ENCODE results near the gene UMAD1.

Gene UMAD1

GRCh38 chr7:7830122-7830878 is 189.7 kb downstream of the UMAD1 start:
- DNase-seq (ENCODE audit: low spot score), result no peak

GRCh38 chr7:7832518-7832917 is 192.0 kb downstream of the UMAD1 start:
- DNase-seq (ENCODE audit: low spot score), result no peak

DNA sequence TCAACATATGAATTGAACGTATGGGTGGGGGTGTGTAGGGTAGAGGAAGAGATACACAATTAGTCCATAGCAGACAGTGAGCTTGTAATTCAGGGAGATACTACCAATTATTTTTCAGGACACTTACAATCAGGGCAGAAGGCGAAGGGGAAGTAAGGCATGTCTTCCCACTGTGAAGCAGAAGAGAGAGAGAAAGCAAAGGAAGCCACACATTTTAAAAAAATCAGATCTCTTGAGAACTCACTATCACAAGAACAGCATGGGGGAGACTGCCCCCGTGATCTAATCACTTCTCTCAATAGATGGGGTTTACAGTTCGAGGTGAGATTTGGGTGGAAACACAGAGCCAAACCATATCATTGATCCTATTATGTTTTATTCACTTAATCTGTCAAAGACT is 194.2 kb downstream of the UMAD1 start:
- DNase-seq (ENCODE audit: low spot score), result peak; percentile 25

- DNase-seq (ENCODE audit: low spot score), result no peak
Observed at GRCh38 chr7:7841027-7841426, 200.5 kb downstream of the UMAD1 start.

- no peak for DNase-seq (ENCODE audit: low spot score)
Observed at GRCh38 chr7:7843240-7843639, 202.7 kb downstream of the UMAD1 start.

- no peak for DNase-seq (ENCODE audit: low spot score)
Observed at GRCh38 chr7:7843972-7844371, 203.4 kb downstream of the UMAD1 start.

DNA sequence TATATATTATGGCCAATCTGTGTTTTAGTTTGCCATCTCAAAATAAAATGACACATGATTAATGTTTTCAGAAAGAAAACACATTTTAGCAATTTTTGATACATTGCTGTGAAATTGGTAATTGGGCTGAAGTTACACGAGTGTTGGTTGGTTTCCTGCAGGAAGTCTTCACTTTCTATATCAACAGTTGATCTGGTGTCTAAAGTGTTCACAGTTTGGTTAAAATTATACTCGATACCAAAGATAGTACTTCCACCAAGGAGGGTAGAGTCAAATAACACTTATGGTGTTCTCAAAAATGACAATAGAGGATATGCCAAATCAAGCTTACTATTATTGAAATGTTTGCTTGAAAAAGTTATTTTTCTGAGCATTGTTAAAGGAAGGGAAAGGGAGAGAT is 207.7 kb downstream of the UMAD1 start:
- DNase-seq (ENCODE audit: low spot score), result no peak

- DNase-seq (ENCODE audit: low spot score), result no peak
Observed at GRCh38 chr7:7848892-7849291, 208.3 kb downstream of the UMAD1 start.

DNA sequence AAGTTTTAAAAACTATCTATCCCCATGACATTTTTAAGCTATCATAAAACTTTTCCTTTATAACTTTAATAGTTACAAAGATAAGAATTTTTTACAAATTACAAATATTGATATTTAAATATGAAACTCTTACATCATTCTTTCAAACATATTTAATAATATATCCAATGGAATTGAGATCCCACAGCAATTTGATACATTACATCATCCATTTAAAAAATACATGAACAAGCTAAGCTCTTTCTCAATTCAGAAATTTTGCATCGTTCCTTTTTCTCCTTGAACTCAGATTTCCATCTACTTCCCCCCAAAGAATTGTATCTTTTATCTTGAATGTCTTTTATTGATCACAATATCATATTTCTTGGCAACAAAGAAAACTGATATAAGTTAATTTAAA is 209.6 kb downstream of the UMAD1 start:
- DNase-seq (ENCODE audit: low spot score), result no peak

DNA sequence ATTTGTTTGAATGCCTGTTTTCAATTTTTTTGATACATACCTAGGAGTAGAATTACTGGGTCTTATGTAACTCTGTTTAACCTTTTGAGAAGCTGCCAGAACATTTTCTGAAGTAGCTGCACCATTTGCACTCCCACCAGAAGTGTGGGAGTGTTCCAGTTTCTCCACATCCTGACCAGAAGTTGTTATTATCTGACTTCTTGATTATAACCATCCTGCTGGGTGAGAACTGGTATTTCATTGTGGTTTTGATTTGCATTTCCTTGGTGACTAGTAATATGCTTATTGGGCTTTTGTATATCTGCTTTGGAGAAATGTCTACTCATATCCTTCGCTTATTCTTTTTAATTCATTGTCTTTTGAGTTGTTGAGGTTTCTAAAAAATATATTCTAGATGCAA is 210.8 kb downstream of the UMAD1 start:
- no peak for DNase-seq (ENCODE audit: low spot score)

DNA sequence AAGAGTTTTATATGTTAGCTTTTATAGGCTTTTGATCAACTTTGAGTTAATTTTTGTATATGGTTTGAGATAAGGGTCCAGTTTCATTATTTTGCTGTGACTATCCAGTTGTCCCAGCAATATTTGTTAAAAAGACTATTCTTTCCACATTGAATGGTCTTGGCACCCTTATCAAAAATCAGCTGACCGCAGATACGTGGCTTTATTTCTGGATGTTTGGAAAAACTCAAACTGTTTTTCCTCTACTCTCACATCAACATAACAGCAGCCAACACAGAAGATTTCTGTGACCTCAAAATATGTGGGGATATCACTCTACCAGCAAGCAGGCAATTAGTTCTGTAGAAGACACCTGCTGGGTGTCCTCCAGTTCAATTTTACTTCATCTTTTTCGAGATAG is 211.4 kb downstream of the UMAD1 start:
- no peak for DNase-seq (ENCODE audit: low spot score)

DNA sequence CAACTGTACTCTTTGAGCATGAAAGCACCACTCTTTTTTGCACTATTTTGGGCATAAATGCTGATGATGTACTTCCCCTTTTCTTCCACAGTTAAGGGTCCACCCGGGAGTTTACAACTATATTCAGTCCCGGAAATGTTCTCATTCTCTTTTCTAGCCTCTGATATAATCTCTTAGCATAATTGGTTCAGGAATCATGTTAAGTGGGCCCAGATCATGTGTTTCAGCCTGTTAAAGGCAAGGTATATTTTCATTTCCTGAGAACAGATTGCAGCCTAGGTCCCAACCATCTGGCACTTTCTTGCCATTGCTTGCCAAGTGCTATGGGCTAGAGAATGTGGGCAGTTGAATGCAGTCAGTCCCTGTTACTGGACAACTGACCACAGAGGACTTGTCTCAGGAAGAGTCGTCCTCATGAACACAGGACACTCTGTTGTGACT is 216.6 kb downstream of the UMAD1 start:
- peak; percentile 58 for DNase-seq (ENCODE audit: low spot score)

DNA sequence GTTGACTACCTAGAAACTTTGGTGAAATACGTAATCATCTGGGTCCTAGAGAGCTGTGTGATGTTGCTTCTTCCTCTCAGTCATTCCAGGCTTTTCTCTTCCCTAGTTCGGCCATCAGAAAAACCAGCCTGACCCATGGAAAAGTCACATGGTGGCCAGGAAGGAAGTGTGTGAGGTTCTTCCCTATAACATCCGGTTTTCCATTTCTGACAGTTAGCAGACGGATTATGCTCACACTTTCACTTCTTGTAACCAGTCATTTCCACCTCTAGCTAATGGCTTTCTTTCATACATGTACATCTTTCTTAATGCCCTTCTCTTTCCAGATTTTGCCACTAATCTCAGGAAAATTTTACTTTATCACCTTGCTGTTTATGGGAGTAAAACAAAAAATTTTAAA is 218.0 kb downstream of the UMAD1 start:
- DNase-seq (ENCODE audit: low spot score), result peak; percentile 41

- no peak for DNase-seq (ENCODE audit: low spot score)
Observed at GRCh38 chr7:7859411-7859810, 218.9 kb downstream of the UMAD1 start.

DNA sequence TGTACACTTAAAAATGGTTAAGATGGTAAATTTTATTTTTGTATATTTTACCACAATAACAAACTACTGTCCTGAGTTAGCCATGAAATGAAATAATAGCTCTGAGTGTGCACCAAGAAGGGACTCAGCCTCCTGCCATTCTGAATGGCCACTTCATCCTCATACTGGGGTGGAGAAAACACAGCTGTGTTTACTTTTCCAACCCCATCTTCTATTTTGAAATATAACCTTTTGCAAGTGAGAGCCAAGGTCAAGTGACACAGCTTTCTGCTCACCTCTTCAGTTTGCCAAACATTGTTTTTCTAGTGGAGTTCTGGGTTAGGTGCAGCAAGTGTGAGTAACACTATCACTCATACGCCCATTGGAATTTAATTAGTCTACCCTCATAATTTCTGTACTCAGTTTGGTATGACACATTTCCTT is 220.7 kb downstream of the UMAD1 start:
- DNase-seq (ENCODE audit: low spot score), result no peak

DNA sequence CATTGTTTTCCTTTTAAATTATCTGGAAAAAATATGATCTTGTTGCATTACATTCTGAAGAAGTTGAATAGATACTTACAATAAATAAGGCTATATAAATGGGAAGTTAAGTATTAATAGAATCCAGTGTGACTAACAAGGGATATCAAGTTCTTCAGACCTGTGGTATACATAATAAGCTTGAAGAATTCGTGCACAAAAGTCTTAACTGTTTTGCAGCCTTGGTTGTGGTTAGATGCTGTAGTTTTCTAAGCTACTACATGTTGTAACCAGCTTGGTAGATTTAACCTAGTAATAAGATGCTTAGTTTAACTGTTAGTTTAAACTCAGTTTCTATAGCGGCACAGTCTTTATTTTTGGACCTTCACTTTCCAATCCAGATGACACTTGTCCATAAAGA is 221.8 kb downstream of the UMAD1 start:
- DNase-seq (ENCODE audit: low spot score), result no peak

DNA sequence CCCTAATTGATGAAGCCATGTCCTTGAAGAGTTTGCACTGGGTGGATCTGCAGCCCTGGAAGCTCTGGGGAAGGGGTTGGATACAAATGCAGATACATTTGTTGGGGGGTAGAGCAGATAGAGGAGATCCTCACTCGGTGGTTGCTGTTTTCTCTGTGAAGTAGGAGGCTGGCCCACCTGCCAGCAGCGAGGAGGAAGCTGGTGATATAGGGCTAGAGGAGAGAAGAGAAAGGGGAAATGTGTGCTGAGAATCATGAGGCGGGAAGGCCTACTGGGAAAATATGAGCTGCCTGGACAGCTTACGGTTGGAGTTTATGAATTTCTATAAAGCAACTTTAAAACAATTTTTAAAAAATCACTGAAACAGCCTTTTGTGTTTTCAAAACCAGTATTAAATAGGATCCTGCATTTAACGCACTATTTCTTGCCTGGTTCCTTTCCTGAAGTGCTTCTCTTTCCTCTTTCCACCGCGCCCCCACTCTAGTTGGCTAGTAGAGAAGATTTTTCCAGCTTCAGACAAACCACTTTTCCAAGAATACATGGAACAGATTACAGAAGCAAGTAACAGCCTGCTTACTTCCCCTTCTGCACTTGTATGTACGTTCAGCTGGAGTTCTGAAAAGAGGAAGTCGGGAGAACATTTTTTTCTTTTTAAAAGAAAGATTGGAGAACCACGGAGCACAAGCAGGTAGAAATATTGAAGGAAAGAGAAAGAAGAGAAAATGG is 227.5 kb downstream of the UMAD1 start:
- peak; percentile 82 for DNase-seq (ENCODE audit: low spot score)

GRCh38 chr7:7868572-7868899 is 228.0 kb downstream of the UMAD1 start:
- no peak for DNase-seq (ENCODE audit: low spot score)

GRCh38 chr7:7869036-7869435 is 228.5 kb downstream of the UMAD1 start:
- DNase-seq (ENCODE audit: low spot score), result no peak

DNA sequence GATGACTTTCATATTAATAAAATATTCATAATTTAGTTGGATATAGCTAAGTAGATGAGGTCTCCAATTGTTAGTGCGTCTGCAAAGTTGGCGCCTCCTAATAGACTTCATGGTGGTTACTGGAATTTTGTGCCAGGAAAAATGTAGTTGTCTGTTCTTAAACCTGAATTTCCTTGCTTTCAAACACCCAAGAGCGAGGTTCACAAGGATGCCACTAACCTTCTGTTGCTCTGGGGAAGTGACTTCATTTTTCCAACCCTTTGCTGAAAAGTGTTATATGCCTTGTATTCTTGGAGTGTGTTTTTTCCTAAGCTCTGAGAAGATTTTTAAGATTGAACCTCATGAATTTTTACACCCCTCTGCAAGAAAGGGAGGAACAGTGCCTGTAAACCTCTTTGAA is 229.1 kb downstream of the UMAD1 start:
- DNase-seq (ENCODE audit: low spot score), result no peak

- no peak for DNase-seq (ENCODE audit: low spot score)
Observed at GRCh38 chr7:7870555-7870954, 230.0 kb downstream of the UMAD1 start.

DNA sequence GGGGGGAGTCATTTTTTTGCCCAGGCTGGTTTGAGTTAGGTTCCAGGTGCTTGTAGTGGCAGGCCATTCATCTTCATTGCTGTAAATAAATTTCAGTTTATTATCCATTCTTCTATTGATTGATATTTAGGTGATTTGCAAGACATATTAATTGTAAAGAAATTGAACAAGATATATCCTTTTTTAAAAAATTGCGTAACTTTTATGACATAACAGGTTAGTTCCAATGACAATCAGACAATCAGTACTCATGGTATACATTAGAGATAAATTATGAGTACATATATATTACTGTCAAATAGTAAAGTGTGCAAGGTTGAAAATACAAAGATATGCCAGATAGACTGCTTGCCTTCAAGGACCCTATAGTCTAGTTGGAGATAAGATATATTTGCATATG is 235.9 kb downstream of the UMAD1 start:
- DNase-seq (ENCODE audit: low spot score), result no peak

- DNase-seq (ENCODE audit: low spot score), result no peak
Observed at GRCh38 chr7:7881581-7881980, 241.0 kb downstream of the UMAD1 start.

GRCh38 chr7:7882888-7883287 is 242.3 kb downstream of the UMAD1 start:
- no peak for DNase-seq (ENCODE audit: low spot score)
